ENCODE data around the gene CAMK1D.

The CAMK1D gene

GRCh38 chr10:12377658-12378290, 28.4 kb downstream of the CAMK1D start:
- no peak for DNase-seq

- DNase-seq = no peak
Measured at GRCh38 chr10:12380999-12381398, 31.7 kb downstream of the CAMK1D start.

- DNase-seq = no peak
Measured at GRCh38 chr10:12381536-12382156, 32.3 kb downstream of the CAMK1D start.

GRCh38 chr10:12382157-12382548, 32.8 kb downstream of the CAMK1D start:
- DNase-seq = no peak

GRCh38 chr10:12382956-12383531, 33.7 kb downstream of the CAMK1D start:
- DNase-seq = no peak

GRCh38 chr10:12384906-12385305, 35.6 kb downstream of the CAMK1D start:
- no peak for DNase-seq

GRCh38 chr10:12387561-12388210, 38.3 kb downstream of the CAMK1D start:
- DNase-seq = no peak

- no peak for DNase-seq
Measured at GRCh38 chr10:12388671-12389070, 39.3 kb downstream of the CAMK1D start.

GRCh38 chr10:12389154-12389734, 39.9 kb downstream of the CAMK1D start:
- DNase-seq = no peak

GRCh38 chr10:12390733-12391132, 41.4 kb downstream of the CAMK1D start:
- no peak for DNase-seq

- no peak for DNase-seq
Measured at GRCh38 chr10:12391206-12391605, 41.9 kb downstream of the CAMK1D start.

- DNase-seq = no peak
Measured at GRCh38 chr10:12393831-12394230, 44.5 kb downstream of the CAMK1D start.

- DNase-seq = no peak
Measured at GRCh38 chr10:12394241-12395033, 45.1 kb downstream of the CAMK1D start.

- DNase-seq = no peak
Measured at GRCh38 chr10:12396093-12396492, 46.7 kb downstream of the CAMK1D start.

- no peak for DNase-seq
Measured at GRCh38 chr10:12396567-12396966, 47.2 kb downstream of the CAMK1D start.

GRCh38 chr10:12397147-12397896, 48.0 kb downstream of the CAMK1D start:
- DNase-seq = no peak

GRCh38 chr10:12397941-12398340, 48.6 kb downstream of the CAMK1D start:
- DNase-seq = no peak

- no peak for DNase-seq
Measured at GRCh38 chr10:12400266-12400931, 51.1 kb downstream of the CAMK1D start.

- DNase-seq = no peak
Measured at GRCh38 chr10:12401466-12401865, 52.1 kb downstream of the CAMK1D start.

- no peak for DNase-seq
Measured at GRCh38 chr10:12403119-12403518, 53.8 kb downstream of the CAMK1D start.

Data from NCI-H1694 (cell line).